Transverse colon (tissue), 4 donors: ENCODE results near the gene FBXO21.

Experiments used
- EP300 ChIP-seq: sonication (generic); formaldehyde crosslinking; IDR thresholded peaks from one replicate; pipeline ENCODE4 v1.6.1; 2017; ENCODE audit warnings: antibody characterized with exemption, low read depth
- POLR2A ChIP-seq: fragments of 450-650 bp; IDR thresholded peaks from one replicate; pipeline ENCODE4 v1.6.1; 2016; ENCODE audit warnings: antibody characterized with exemption, mild to moderate bottlenecking, moderate library complexity
- POLR2AphosphoS5 ChIP-seq, 3 donors: sonication (generic); formaldehyde crosslinking; IDR thresholded peaks; one replicate each; pipeline ENCODE4 v1.6.1; 2016; ENCODE audit warnings: antibody characterized with exemption in 3 of 3
- TF ChIP-seq, protein P1 (sequence below), 5 experiments: fragments of 200-600 bp in 3 of 5; fragments of 450-650 bp in 2 of 5; sonication (generic) in 3 of 5; IDR thresholded peaks; 1 replicate in 2 of 5; 2 replicates in 3 of 5; pipeline ENCODE4 v1.5.1; 2016 to 2017; ENCODE audit warnings: antibody characterized with exemption in 5 of 5, inconsistent platforms in 3 of 5, mild to moderate bottlenecking in 2 of 5, moderate library complexity in 1 of 5

DNA sequence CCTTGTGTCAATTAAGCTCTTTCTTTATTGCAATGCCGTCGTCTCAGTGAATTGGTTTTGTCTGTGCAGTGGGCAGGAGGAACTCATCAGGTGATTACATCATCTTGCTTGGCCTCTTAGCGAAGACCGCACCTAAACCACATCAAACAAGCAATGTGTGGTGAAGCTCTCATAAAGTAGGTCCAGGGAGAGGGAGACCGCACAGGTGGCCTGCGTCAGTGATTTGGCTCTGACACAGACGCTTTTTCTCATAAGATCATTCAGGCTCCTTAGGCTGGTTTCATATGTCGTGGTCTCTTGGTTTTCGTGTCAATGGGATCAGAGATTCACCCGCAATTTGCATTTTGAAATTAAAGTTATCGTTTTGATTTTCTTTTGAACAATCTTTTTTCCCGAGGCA is 84.4 kb downstream of the FBXO21 start:
- TF ChIP-seq, protein P1, sequence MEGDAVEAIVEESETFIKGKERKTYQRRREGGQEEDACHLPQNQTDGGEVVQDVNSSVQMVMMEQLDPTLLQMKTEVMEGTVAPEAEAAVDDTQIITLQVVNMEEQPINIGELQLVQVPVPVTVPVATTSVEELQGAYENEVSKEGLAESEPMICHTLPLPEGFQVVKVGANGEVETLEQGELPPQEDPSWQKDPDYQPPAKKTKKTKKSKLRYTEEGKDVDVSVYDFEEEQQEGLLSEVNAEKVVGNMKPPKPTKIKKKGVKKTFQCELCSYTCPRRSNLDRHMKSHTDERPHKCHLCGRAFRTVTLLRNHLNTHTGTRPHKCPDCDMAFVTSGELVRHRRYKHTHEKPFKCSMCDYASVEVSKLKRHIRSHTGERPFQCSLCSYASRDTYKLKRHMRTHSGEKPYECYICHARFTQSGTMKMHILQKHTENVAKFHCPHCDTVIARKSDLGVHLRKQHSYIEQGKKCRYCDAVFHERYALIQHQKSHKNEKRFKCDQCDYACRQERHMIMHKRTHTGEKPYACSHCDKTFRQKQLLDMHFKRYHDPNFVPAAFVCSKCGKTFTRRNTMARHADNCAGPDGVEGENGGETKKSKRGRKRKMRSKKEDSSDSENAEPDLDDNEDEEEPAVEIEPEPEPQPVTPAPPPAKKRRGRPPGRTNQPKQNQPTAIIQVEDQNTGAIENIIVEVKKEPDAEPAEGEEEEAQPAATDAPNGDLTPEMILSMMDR (IDR thresholded peaks at IDR 0.05) = no peak
- TF ChIP-seq POLR2AphosphoS5 (IDR thresholded peaks at IDR 0.05) (no peak), EP300 (no peak), POLR2A (no peak)
